A673 (cell line): ENCODE measurements around the gene TBXAS1.

Experiments
- EZH2 ChIP-seq: fragments of 200-600 bp; sonication (generic); IDR thresholded peaks from 2 replicates; pipeline ENCODE4 v1.6.1; 2017; ENCODE audit warnings: borderline replicate concordance, low read depth, mild to moderate bottlenecking, mixed read lengths, antibody characterized with exemption, low read length; ENCODE audit not compliant: poor library complexity, severe bottlenecking
- TF ChIP-seq, protein P1 (sequence below): fragments of 300-800, 200-600 bp; sonication (generic); conservative IDR thresholded peaks from 2 replicates; pipeline ENCODE4 v1.5.1; 2017; ENCODE audit warnings: low read depth, mild to moderate bottlenecking, antibody characterized with exemption, low read length, moderate library complexity, mixed read lengths

DNA sequence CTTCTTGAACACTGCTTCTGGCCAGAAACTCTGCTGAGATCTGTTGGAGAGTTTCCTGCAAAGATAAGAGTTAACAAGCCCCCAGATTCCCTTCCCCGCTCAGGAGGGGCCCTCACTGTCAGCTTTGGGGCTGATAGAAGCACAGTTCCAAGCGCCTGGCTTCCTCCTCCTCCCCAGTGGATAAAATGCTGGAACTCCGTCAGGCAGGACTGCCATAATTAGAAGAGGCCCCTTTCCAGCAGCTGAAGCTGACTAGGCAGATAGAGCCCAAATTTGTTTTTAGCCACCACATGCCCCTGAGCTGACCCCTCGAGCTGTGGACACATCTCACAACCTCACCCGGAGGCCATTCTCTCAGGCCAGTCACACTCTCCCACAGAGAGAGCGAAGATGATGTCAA is 89.4 kb downstream of the TBXAS1 start:
- TF ChIP-seq, protein P1, sequence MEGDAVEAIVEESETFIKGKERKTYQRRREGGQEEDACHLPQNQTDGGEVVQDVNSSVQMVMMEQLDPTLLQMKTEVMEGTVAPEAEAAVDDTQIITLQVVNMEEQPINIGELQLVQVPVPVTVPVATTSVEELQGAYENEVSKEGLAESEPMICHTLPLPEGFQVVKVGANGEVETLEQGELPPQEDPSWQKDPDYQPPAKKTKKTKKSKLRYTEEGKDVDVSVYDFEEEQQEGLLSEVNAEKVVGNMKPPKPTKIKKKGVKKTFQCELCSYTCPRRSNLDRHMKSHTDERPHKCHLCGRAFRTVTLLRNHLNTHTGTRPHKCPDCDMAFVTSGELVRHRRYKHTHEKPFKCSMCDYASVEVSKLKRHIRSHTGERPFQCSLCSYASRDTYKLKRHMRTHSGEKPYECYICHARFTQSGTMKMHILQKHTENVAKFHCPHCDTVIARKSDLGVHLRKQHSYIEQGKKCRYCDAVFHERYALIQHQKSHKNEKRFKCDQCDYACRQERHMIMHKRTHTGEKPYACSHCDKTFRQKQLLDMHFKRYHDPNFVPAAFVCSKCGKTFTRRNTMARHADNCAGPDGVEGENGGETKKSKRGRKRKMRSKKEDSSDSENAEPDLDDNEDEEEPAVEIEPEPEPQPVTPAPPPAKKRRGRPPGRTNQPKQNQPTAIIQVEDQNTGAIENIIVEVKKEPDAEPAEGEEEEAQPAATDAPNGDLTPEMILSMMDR: no peak
- no peak for TF ChIP-seq EZH2
